SK-N-SH (cell line): ENCODE results near the gene MID1.

Source experiments
- CHD2 ChIP-seq: fragments of 150-350 bp; IDR thresholded peaks from 2 replicates; pipeline ENCODE4 v1.6.1; 2018; ENCODE audit warnings: low read length; ENCODE audit not compliant: partially characterized antibody
- CTCF ChIP-seq: fragments of 200-600 bp; sonication (generic); IDR thresholded peaks from 2 replicates; pipeline ENCODE4 v1.6.1; 2017; ENCODE audit warnings: antibody characterized with exemption, mild to moderate bottlenecking, moderate library complexity
- EZH2phosphoT487 ChIP-seq: fragments of 200-600 bp; sonication (generic); IDR thresholded peaks from 2 replicates; pipeline ENCODE4 v1.6.1; 2017; ENCODE audit warnings: low read depth, mixed run types, mild to moderate bottlenecking, antibody characterized with exemption, moderate library complexity, borderline replicate concordance
- MAX ChIP-seq: IDR thresholded peaks from 2 replicates; pipeline ENCODE4 v1.4.0; 2012; ENCODE audit warnings: low read depth
- RAD21 ChIP-seq: IDR thresholded peaks from 2 replicates; pipeline ENCODE4 v1.6.1; 2012; ENCODE audit warnings: mild to moderate bottlenecking, low read length
- YY1 ChIP-seq: IDR thresholded peaks from 2 replicates; pipeline ENCODE4 v1.4.0; 2012; ENCODE audit warnings: low read depth, mild to moderate bottlenecking

DNA sequence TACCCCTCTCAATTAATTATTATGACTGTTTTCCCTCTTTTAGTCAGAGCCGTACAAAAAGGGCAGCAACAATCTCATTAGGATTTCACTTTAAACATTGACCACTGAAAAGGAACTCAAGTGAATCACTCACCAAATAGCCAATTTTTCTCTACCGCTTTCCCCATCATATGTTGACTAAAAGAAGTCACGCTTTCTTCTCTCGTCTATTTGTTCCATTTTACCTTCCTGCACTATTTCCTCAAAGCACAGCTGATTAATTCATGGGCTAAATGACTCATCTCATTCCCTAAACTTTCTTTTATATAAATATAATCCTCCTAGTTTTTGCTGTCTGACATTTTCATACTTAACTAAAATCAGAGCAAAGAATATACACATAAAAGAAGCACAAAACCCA lies 8.2 kb downstream of the MID1 start:
- TF ChIP-seq CHD2 (no peak), CTCF (no peak), RAD21 (no peak), EZH2phosphoT487 (no peak), YY1 (no peak), MAX (no peak)
